NCI-H524 treated with DMSO at 0.1 percent for 48 hours (cell line): ENCODE data around the gene EXT2.

ENCODE experiments used
- DNase-seq: peaks from one replicate; lab custom pipeline; 2025; lab: John Stamatoyannopoulos, UW

Gene EXT2

DNA sequence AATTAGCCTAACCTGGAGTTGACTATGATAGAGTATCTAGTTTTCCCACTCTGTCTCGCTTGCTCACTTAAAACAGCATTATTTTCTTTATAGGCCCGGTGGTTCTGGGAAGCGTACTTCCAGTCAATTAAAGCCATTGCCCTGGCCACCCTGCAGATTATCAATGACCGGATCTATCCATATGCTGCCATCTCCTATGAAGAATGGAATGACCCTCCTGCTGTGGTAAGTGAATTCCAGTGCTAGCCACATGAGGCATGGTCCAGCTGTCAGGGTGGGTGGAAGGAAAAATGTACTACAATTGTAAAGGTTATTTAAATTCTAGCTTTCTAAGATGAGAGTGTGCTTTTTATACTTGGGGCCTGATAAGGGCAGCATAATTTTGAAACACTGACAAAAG is 76.0 kb downstream of the EXT2 start:
- no peak for DNase-seq

DNA sequence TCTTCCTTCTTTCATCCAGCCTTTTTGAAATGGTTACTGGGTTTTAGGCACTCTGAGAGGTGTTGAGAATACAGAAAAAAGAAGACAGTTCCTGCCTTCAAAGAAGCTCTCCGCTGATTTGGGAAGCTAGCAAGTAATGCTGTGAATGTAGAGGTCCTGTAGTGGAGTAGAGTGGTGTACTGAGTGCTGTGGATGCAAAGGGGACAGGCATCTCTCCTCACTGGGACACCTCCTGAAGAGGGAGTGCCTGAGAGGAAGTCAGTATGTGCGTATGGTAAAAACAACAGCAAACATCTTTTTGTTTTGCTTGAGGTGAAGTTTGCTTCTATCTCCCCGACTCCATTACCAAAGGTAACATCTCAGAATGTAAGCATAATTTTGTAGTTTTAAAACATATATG is 77.5 kb downstream of the EXT2 start:
- no peak for DNase-seq

DNA sequence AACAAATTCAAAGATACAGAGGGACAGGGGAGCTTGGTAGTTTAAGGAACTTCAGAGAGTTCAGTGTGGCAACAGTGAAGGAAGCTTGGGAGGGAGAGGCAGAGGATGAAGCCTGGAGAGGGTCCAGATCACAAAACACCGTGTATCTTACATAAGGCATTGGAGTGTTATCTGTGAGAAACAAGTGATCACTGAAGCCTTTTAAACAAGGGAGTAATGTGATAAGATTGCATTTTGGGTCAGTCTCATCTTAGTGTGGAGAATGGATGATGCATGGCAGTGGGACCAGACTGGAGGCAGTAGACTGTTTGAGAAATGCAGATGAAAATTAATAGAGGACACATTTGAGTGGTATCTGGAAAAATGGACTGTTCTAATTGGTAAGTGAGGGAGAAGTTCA is 79.4 kb downstream of the EXT2 start:
- DNase-seq: no peak

- DNase-seq: no peak
Observed at GRCh38 chr11:44176546-44177213, 81.2 kb downstream of the EXT2 start.

DNA sequence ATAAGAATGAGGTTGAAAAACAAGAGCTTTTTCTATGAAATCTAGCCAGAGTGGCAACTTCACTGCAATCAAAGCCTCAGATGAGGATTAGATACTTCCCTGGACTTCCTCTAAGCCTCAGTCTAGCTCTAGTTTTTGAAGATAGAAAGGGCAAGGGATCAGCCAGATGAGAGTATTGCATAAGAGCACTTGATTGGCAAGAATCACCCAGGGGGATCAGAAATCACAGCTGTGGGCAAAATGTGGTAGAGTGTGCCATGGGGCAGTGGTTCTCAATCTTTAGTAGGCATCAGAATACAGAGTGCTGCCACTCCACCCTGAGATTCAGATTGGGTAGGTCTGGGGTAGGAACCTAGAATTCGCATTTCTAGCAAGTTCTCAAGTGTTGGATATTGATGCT is 82.4 kb downstream of the EXT2 start:
- DNase-seq: no peak

DNA sequence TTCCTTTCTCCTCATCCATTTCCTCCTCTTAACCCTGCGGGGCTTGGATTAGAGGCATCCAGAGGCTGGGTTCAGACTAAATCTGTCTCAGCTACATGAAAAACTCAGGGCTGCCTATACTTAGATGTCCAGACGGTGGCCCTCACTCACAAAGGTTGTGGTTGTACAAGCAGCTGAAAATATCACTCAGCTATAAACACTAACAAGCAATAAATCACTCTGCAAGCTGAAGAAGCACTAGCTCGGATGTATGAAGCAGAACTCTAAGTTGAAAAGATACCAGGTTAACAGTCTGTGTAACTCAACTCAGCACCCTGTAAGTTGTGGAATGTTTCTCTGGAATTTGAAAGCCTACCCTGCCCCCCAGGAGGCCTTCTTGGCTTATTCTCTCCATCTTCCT is 82.9 kb downstream of the EXT2 start:
- no peak for DNase-seq

DNA sequence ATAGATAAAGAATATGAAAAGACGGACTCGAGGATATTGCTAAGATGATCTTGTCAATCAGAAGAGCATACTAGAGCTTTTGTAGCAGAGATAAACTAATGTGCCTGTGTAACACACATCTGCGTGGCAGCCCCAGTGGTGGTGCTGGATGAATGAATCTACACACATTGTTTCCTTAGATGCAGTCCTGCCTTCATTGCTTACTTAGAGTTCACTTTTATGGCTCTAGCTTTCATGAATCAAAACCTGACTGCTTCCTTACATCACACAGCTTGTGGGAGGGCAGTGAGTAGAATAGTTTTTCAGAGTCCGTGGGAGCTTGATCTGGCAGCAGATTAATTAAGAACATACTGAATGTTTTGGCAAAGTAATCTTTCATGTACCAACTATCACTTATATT is 83.7 kb downstream of the EXT2 start:
- no peak for DNase-seq

- DNase-seq: no peak
Observed at GRCh38 chr11:44180107-44180506, 84.6 kb downstream of the EXT2 start.

- no peak for DNase-seq
Observed at GRCh38 chr11:44185522-44185921, 90.0 kb downstream of the EXT2 start.

GRCh38 chr11:44186321-44186930 is 90.9 kb downstream of the EXT2 start:
- no peak for DNase-seq

- no peak for DNase-seq
Observed at GRCh38 chr11:44188643-44189042, 93.2 kb downstream of the EXT2 start.

GRCh38 chr11:44189986-44190882 is 94.8 kb downstream of the EXT2 start:
- no peak for DNase-seq

DNA sequence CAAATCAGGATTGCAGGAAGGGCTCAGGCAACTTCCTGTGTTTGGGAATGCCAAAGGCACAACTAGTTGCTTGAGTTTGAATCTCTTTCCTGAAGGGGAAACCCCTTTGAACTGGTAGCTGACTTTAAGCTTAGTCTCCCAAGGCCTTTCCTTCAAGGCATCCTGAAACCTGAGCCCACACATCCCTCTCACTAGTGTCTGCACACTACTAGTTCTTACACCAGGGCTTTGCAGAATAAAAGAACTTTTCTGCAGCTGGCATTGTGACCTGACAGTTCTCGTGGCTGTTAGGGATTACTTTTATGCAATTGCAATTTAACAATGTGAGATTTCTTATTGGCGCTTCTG is 95.4 kb downstream of the EXT2 start:
- DNase-seq: no peak

DNA sequence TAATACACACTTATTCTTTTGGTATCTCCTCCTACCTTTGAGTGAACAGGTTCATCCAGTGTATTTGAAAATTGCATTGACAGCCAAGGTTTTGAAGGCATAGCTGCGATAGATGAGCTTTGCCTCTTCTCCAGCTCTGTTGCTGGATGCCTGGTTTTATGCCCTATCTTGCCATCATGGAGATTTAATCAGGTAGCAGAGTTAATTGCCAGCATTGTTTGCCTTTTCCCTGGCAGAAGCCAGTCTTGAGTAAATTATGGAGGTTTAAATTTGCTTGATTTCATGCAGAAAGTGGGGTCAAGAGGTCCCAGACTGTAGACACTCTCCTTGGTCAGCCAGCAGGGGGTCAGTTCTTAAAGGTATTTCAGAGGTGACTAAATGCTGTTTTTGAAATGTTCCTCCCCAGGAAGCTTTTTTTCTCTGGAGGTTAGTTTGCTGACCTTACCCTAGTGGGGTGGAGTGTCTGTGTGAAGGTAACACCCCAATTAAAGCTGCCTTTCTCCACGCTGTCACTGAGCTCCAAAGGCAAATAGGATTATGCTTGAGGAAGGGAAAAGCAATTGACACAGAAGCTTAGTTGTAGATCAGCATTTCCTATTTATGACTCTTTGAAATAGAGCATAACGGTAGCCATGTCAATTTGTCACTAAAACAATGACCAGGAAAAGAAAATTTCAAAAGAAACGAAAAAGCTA is 96.0 kb downstream of the EXT2 start:
- no peak for DNase-seq

GRCh38 chr11:44192017-44192385 is 96.5 kb downstream of the EXT2 start:
- no peak for DNase-seq

- DNase-seq: no peak
Observed at GRCh38 chr11:44192462-44193100, 97.1 kb downstream of the EXT2 start.

DNA sequence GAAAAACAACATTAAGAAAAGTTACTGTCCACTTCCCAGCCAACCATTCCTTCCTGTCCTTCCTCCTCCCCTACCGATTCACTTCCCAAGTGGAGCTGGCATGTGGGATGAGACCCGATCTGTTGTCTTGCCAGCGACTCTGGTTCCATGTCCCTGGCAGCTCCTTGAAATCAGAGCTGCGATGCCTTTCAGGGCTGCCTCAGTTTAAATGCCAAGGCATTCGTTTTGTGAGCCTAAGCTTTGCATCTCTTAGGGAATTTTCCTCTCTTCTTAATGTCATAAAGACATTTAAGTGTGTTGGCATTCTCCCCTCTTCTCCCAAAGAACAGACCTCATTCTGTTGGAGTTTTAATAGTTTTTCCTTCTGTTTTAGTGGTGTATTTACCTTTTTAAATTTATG is 98.4 kb downstream of the EXT2 start:
- no peak for DNase-seq

DNA sequence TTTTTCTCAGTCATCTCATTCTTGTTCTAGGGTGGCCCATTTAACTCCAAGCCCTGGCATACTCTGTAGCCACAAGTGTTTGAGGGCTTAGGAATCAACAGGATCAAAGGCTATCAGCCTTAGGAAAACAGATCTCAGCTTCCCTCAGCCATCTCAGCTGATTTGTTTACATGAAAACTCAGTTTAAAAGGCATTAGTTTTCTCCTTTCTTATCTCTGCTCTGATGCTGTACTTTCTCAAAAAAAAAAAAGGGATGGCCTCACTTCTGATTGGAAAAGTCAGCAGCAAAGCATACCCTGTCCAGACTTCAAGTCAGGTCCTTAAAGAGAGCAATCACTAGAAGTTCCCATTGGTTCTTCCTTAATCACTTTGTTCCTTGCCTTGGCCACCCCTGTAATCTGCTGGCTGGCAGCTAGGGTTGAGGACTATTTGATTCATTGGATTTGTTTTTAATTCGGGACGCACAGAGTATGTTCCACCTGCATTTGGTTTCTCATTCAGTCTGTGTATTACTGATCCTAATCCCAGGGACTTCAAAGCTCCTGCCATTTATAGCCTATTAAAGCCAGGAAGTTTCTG is 102.8 kb downstream of the EXT2 start:
- no peak for DNase-seq

- DNase-seq: no peak
Observed at GRCh38 chr11:44199298-44199697, 103.8 kb downstream of the EXT2 start.

DNA sequence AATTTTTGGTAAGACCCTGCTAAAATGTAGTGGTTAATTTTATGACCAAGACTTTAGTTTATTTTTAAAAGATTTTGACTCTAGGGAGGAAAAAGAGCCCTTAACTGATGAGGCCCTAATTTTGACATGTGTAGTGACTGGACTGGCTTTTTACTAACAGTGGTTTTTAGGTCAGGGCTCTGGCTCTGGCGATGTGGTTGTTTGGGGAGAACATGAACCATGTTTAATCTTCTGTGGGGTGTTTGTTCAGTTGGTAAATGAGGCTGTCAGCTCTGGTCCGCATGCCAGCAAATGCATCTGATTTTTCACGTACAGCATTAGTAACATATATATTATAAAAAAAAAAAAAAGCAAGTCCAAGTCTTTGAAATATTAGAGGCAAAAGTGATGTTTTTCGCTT is 104.3 kb downstream of the EXT2 start:
- no peak for DNase-seq

DNA sequence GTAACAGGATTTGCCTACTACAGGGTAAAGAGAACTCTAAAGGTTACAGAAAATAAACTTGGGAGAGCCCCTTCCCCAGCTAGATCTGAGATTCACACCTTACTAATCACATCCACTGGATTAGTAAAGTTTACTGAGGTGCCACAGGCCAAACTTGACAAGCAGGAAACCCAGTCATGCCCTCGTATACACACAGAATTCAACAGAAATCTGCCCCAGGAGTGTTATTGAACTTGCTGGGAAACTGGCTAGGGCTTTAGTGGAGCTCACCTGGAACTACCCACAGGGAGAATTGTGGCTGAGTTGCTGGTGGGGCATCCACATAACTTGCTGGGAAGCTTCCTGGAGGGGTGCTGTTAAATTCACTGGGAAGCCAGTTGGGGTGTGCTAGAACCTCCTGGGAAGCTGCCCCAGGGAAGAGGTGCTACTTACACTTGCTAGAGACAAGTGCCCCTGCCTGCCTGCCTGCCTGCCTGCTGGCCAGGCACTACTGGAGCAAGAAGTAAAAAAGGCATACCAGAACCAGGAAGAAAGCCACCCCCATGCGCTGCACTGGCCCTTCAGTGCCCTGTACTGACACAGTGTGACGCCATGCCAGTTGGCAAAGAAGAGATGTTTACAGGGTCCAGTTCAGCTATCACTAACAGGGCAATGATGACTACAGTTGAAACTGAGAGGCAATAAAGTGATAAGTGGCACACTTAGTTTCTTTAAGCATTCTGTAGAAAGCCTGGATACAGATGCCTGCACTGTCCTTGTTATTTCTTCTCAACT is 108.0 kb downstream of the EXT2 start:
- DNase-seq: no peak
